H1 (cell line): ENCODE measurements around the gene SCO2.

Source experiments
- KDM1A ChIP-seq: fragments of 200-600, 300-600 bp; sonication (generic); IDR thresholded peaks from 2 replicates; pipeline ENCODE4 v1.7.1; 2016; ENCODE audit warnings: mild to moderate bottlenecking, low read length, borderline replicate concordance
- POLR2AphosphoS5 ChIP-seq: IDR thresholded peaks from 2 replicates; pipeline ENCODE4 v1.6.1; 2011; ENCODE audit warnings: low read depth, low read length
- YY1 ChIP-seq: IDR thresholded peaks from 2 replicates; pipeline ENCODE4 v1.6.1; 2011; ENCODE audit warnings: low read depth, mild to moderate bottlenecking, low read length
- TF ChIP-seq, protein P1 (sequence below), 3 experiments: IDR thresholded peaks; 1 replicate in 2 of 3; 2 replicates in 1 of 3; pipeline versions ENCODE4 v1.5.1 to v1.6.1; 2011; ENCODE audit warnings: low read length in 3 of 3, mild to moderate bottlenecking in 3 of 3, inconsistent platforms in 2 of 3, low read depth in 1 of 3, moderate library complexity in 1 of 3; ENCODE audit not compliant: insufficient read depth in 1 of 3; ENCODE audit errors: control extremely low read depth in 1 of 3

DNA sequence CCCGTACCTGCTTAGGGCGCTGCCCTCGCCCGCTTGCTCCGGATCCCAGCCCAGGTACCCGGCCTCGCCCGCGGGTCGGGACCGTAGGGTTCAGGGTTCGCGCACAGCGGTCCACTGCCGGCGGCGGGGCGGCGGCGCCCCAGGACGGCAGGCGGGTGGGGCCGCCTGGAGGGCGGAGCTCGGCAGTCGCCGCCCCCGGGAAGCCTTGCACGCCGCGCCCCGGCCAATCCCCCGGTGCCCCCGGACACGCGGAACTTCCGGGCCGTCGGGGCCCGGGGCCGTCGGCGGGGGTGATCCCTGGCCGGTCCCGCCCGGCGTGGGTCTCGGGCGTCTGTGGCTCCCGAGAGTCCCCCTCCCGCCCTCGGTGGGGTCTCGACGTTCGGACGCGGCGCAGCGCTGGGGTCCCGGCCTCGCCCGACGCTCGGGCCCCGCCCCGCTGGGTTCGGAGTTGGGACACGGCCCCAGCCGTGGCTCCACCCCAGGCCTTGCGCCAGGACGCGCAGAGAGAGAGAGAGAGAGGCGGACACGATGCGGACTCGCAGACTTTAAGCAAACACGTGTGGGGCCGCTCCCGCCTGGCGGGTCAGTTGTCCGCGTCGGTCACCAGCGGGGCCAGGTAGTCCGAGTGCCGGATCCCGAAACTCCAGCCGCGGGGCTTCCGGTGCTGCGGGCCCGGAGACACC is 4.6 kb upstream of the SCO2 start, which contains the start of gene TYMP:
- TF ChIP-seq YY1: no peak
- TF ChIP-seq POLR2AphosphoS5: no peak
- TF ChIP-seq, protein P1, sequence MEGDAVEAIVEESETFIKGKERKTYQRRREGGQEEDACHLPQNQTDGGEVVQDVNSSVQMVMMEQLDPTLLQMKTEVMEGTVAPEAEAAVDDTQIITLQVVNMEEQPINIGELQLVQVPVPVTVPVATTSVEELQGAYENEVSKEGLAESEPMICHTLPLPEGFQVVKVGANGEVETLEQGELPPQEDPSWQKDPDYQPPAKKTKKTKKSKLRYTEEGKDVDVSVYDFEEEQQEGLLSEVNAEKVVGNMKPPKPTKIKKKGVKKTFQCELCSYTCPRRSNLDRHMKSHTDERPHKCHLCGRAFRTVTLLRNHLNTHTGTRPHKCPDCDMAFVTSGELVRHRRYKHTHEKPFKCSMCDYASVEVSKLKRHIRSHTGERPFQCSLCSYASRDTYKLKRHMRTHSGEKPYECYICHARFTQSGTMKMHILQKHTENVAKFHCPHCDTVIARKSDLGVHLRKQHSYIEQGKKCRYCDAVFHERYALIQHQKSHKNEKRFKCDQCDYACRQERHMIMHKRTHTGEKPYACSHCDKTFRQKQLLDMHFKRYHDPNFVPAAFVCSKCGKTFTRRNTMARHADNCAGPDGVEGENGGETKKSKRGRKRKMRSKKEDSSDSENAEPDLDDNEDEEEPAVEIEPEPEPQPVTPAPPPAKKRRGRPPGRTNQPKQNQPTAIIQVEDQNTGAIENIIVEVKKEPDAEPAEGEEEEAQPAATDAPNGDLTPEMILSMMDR (IDR thresholded peaks at IDR 0.05; ENCODE audit: control extremely low read depth in 1 of 3, insufficient read depth in 1 of 3, low read depth in 1 of 3, low read length in 3 of 3): no peak
- TF ChIP-seq KDM1A: no peak
